WTC11 (cell line): ENCODE measurements around the gene SETX. TPM values are rescaled to one million over a fixed set of nuclear protein-coding genes. Genes with fewer than 3 reads are reported as not detected.

Experiments used
- ATAC-seq: fragments of 200-7000 bp; cut with Tn5 transposase; 2 replicates; pipeline ENCODE4 v1.10.0; 2021; ENCODE audit warnings: mild to moderate bottlenecking, moderate library complexity
- CTCF ChIA-PET: fragments of 300-600 bp; sonication (Branson Sonifier 250); formaldehyde crosslinking; loops from one replicate; lab custom pipeline; 2021; ENCODE audit warnings: antibody characterized with exemption; lab: Charles Lee
- POLR2A ChIA-PET: fragments of 350-600 bp; sonication (Branson Sonifier 250); formaldehyde crosslinking; loops from one replicate; lab custom pipeline; 2021; ENCODE audit warnings: antibody characterized with exemption; lab: Charles Lee
- DNase-seq: peaks from one replicate; pipeline ENCODE4 v3.0.0; 2021; ENCODE audit warnings: low spot score
- H3K27ac Mint-ChIP-seq: 2 replicates; pipeline ENCODE4 v1.8.0; 2021; ENCODE audit warnings: mixed read lengths
- H3K27me3 Mint-ChIP-seq: 2 replicates; pipeline ENCODE4 v1.8.0; 2021; ENCODE audit warnings: low read depth, mild to moderate bottlenecking, moderate library complexity, mixed read lengths
- H3K36me3 Mint-ChIP-seq: 2 replicates; pipeline ENCODE4 v1.8.0; 2021; ENCODE audit warnings: mixed read lengths
- H3K4me1 Mint-ChIP-seq: 2 replicates; pipeline ENCODE4 v1.8.0; 2022; ENCODE audit warnings: mixed read lengths
- H3K4me3 Mint-ChIP-seq: 2 replicates; pipeline ENCODE4 v1.8.0; 2021; ENCODE audit warnings: mild to moderate bottlenecking, moderate library complexity, mixed read lengths
- H3K9me3 Mint-ChIP-seq: 2 replicates; pipeline ENCODE4 v1.8.0; 2021; ENCODE audit warnings: mixed read lengths
- CBFB ChIP-seq: sonication (generic); formaldehyde crosslinking; IDR thresholded peaks from 2 replicates; pipeline ENCODE4 v1.8.1; 2022; ENCODE audit warnings: mild to moderate bottlenecking, low read depth, missing genetic modification reagents
- EMX1 ChIP-seq: fragments of 250-450 bp; sonication (Bioruptor Pico); IDR thresholded peaks from 2 replicates; pipeline ENCODE4 v1.8.0; 2021; ENCODE audit warnings: mild to moderate bottlenecking
- ETV6 ChIP-seq: sonication (generic); formaldehyde crosslinking; IDR thresholded peaks from 2 replicates; pipeline ENCODE4 v1.8.1; 2022; ENCODE audit warnings: mild to moderate bottlenecking, missing genetic modification reagents
- FOXJ3 ChIP-seq: sonication (generic); formaldehyde crosslinking; IDR thresholded peaks from 2 replicates; pipeline ENCODE4 v1.9.0; 2021; ENCODE audit warnings: missing genetic modification reagents, mild to moderate bottlenecking, borderline replicate concordance
- GABPB1 ChIP-seq: sonication (generic); formaldehyde crosslinking; IDR thresholded peaks from 2 replicates; pipeline ENCODE4 v1.8.1; 2023; ENCODE audit warnings: mild to moderate bottlenecking, missing genetic modification reagents
- JUN ChIP-seq: sonication (generic); formaldehyde crosslinking; IDR thresholded peaks from 2 replicates; pipeline ENCODE4 v1.8.0; 2023; ENCODE audit warnings: mild to moderate bottlenecking, missing genetic modification reagents
- NFATC4 ChIP-seq: fragments of 250-450 bp; sonication (Bioruptor Pico); IDR thresholded peaks from 2 replicates; pipeline ENCODE4 v1.9.0; 2021; ENCODE audit warnings: mild to moderate bottlenecking
- SMAD3 ChIP-seq: sonication (generic); formaldehyde crosslinking; IDR thresholded peaks from 2 replicates; pipeline ENCODE4 v1.8.0; 2022; ENCODE audit warnings: missing genetic modification reagents, mild to moderate bottlenecking, borderline replicate concordance
- SP1 ChIP-seq: sonication (generic); formaldehyde crosslinking; conservative IDR thresholded peaks from 2 replicates; pipeline ENCODE4 v1.8.1; 2022; ENCODE audit warnings: missing genetic modification reagents
- TCF7 ChIP-seq: sonication (generic); formaldehyde crosslinking; IDR thresholded peaks from 2 replicates; pipeline ENCODE4 v1.8.0; 2022; ENCODE audit warnings: mild to moderate bottlenecking, low read depth, missing genetic modification reagents, moderate library complexity
- TP53 ChIP-seq: sonication (generic); formaldehyde crosslinking; IDR thresholded peaks from 2 replicates; pipeline ENCODE4 v1.8.1; 2023; ENCODE audit warnings: mild to moderate bottlenecking, missing genetic modification reagents
- ZNF416 ChIP-seq: fragments of 250-450 bp; sonication (Bioruptor Pico); IDR thresholded peaks from 2 replicates; pipeline ENCODE4 v1.9.0; 2021; ENCODE audit warnings: mild to moderate bottlenecking, inconsistent platforms
- total RNA-seq: library from RNA; stranded (reverse); gene quantifications from 3 replicates; pipeline ENCODE4 v1.2.3, GENCODE V29; 2021
- TF ChIP-seq, protein P1 (sequence below): sonication (generic); formaldehyde crosslinking; IDR thresholded peaks from 2 replicates; pipeline ENCODE4 v1.8.0; 2023; ENCODE audit warnings: missing genetic modification reagents, mild to moderate bottlenecking, borderline replicate concordance
- TF ChIP-seq, protein P2 (sequence below): sonication (generic); formaldehyde crosslinking; IDR thresholded peaks from 2 replicates; pipeline ENCODE4 v1.8.1; 2023; ENCODE audit warnings: mild to moderate bottlenecking, missing genetic modification reagents
- TF ChIP-seq, protein P3 (sequence below): sonication (generic); formaldehyde crosslinking; IDR thresholded peaks from 2 replicates; pipeline ENCODE4 v1.8.0; 2023; ENCODE audit warnings: mild to moderate bottlenecking, missing genetic modification reagents
- TF ChIP-seq, protein P4 (sequence below): sonication (generic); formaldehyde crosslinking; IDR thresholded peaks from 2 replicates; pipeline ENCODE4 v1.8.0; 2023; ENCODE audit warnings: missing genetic modification reagents
- TF ChIP-seq, protein P5 (sequence below): fragments of 250-450 bp; sonication (Bioruptor Pico); IDR thresholded peaks from 2 replicates; pipeline ENCODE4 v1.9.0; 2021; ENCODE audit warnings: moderate library complexity, mild to moderate bottlenecking, inconsistent platforms, borderline replicate concordance
- TF ChIP-seq, protein P6 (sequence below): sonication (generic); formaldehyde crosslinking; IDR thresholded peaks from 2 replicates; pipeline ENCODE4 v1.8.0; 2022; ENCODE audit warnings: mild to moderate bottlenecking, missing genetic modification reagents

Gene SETX
- total RNA-seq, 1 experiment from 2014 or later = 30.1 TPM

DNA sequence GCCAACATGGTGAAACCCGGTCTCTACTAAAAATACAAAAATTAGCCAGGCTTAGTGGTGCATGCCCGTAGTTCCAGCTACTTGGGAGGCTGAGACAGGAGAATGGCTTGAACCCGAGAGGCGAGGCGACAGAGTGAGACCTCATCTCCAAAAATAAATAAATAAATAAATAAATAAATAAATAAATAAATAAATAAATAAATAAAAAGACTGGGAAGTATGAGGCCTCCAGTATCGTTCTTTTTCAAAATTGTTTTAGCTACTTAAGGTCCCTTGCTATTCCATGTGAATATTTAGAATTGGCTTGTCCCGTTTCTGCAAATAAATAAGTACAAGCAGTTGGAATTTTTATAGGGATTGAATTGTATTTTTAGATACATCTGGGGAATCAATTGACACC, 3.0 kb upstream of the SETX start:
- DNase-seq (no peak), ATAC-seq (no peak)
- CTCF ChIA-PET = interaction anchor here (0.6 kb wide), 1 partner anchor 452 kb away, joined by 3 read pairs; no protein-coding TSS in a partner anchor
- TF ChIP-seq GABPB1 (CRISPR knock-in tag) = no peak
- TF ChIP-seq SMAD3 (CRISPR knock-in tag) = no peak
- TF ChIP-seq, protein P1, sequence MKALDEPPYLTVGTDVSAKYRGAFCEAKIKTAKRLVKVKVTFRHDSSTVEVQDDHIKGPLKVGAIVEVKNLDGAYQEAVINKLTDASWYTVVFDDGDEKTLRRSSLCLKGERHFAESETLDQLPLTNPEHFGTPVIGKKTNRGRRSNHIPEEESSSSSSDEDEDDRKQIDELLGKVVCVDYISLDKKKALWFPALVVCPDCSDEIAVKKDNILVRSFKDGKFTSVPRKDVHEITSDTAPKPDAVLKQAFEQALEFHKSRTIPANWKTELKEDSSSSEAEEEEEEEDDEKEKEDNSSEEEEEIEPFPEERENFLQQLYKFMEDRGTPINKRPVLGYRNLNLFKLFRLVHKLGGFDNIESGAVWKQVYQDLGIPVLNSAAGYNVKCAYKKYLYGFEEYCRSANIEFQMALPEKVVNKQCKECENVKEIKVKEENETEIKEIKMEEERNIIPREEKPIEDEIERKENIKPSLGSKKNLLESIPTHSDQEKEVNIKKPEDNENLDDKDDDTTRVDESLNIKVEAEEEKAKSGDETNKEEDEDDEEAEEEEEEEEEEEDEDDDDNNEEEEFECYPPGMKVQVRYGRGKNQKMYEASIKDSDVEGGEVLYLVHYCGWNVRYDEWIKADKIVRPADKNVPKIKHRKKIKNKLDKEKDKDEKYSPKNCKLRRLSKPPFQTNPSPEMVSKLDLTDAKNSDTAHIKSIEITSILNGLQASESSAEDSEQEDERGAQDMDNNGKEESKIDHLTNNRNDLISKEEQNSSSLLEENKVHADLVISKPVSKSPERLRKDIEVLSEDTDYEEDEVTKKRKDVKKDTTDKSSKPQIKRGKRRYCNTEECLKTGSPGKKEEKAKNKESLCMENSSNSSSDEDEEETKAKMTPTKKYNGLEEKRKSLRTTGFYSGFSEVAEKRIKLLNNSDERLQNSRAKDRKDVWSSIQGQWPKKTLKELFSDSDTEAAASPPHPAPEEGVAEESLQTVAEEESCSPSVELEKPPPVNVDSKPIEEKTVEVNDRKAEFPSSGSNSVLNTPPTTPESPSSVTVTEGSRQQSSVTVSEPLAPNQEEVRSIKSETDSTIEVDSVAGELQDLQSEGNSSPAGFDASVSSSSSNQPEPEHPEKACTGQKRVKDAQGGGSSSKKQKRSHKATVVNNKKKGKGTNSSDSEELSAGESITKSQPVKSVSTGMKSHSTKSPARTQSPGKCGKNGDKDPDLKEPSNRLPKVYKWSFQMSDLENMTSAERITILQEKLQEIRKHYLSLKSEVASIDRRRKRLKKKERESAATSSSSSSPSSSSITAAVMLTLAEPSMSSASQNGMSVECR (CRISPR knock-in tag) = no peak
- TF ChIP-seq, protein P2, sequence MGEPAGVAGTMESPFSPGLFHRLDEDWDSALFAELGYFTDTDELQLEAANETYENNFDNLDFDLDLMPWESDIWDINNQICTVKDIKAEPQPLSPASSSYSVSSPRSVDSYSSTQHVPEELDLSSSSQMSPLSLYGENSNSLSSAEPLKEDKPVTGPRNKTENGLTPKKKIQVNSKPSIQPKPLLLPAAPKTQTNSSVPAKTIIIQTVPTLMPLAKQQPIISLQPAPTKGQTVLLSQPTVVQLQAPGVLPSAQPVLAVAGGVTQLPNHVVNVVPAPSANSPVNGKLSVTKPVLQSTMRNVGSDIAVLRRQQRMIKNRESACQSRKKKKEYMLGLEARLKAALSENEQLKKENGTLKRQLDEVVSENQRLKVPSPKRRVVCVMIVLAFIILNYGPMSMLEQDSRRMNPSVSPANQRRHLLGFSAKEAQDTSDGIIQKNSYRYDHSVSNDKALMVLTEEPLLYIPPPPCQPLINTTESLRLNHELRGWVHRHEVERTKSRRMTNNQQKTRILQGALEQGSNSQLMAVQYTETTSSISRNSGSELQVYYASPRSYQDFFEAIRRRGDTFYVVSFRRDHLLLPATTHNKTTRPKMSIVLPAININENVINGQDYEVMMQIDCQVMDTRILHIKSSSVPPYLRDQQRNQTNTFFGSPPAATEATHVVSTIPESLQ (CRISPR knock-in tag) = no peak
- H3K27ac Mint-ChIP-seq = no peak overlapping the region
- peaks cover 19% of the 10 kb centered on the region for H3K4me1 Mint-ChIP-seq
- no peaks in the 10 kb centered on the region for H3K27me3 Mint-ChIP-seq
- H3K36me3 Mint-ChIP-seq = peaks cover 10% of the 10 kb centered on the region
- peaks cover 4% of the 10 kb centered on the region; the same call in 1 of the 2 replicates for H3K9me3 Mint-ChIP-seq
- H3K4me3 Mint-ChIP-seq = no peak overlapping the region
- POLR2A ChIA-PET = no interaction called here

DNA sequence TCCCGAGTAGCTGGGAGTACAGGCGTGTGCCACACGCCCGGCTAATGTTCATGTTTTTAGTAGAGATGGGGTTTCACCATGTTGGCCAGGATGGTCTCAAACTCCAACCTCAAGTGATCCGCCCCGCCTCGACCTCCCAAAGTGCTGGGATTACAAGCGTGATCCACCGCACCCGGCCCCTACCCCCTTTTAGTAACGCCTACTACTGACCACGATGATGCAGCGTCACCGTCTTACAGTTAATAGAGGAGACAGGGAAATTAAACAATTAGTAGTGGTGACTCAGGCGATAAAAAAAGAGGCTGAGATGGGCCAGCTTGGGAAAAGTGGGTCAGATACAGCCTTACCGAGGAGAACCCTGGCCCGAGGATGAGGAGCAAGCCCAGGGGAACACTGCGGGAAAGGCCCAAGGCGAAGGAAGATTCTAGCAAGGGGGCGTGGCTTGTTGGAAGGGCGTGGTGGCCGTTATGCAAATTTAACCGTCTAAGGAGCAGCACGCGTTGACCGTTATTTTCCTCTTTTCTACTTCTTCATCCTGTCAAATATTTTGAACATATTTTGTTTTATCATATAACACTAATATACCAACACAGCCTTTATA, 1.6 kb upstream of the SETX start:
- Mint-ChIP-seq H3K9me3 (peaks cover 4% of the 10 kb centered on the region; the same call in 1 of the 2 replicates), H3K4me1 (peaks cover 21% of the 10 kb centered on the region)
- TF ChIP-seq, protein P3, sequence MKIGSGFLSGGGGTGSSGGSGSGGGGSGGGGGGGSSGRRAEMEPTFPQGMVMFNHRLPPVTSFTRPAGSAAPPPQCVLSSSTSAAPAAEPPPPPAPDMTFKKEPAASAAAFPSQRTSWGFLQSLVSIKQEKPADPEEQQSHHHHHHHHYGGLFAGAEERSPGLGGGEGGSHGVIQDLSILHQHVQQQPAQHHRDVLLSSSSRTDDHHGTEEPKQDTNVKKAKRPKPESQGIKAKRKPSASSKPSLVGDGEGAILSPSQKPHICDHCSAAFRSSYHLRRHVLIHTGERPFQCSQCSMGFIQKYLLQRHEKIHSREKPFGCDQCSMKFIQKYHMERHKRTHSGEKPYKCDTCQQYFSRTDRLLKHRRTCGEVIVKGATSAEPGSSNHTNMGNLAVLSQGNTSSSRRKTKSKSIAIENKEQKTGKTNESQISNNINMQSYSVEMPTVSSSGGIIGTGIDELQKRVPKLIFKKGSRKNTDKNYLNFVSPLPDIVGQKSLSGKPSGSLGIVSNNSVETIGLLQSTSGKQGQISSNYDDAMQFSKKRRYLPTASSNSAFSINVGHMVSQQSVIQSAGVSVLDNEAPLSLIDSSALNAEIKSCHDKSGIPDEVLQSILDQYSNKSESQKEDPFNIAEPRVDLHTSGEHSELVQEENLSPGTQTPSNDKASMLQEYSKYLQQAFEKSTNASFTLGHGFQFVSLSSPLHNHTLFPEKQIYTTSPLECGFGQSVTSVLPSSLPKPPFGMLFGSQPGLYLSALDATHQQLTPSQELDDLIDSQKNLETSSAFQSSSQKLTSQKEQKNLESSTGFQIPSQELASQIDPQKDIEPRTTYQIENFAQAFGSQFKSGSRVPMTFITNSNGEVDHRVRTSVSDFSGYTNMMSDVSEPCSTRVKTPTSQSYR (CRISPR knock-in tag) = no peak
- TF ChIP-seq, protein P4, sequence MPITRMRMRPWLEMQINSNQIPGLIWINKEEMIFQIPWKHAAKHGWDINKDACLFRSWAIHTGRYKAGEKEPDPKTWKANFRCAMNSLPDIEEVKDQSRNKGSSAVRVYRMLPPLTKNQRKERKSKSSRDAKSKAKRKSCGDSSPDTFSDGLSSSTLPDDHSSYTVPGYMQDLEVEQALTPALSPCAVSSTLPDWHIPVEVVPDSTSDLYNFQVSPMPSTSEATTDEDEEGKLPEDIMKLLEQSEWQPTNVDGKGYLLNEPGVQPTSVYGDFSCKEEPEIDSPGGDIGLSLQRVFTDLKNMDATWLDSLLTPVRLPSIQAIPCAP = no peak
- TF ChIP-seq ETV6 (CRISPR knock-in tag) = no peak
- no peak for TF ChIP-seq TP53 (CRISPR knock-in tag)
- TF ChIP-seq ZNF416 (CRISPR knock-in tag) = no peak
- no peak for TF ChIP-seq FOXJ3
- TF ChIP-seq, protein P5, sequence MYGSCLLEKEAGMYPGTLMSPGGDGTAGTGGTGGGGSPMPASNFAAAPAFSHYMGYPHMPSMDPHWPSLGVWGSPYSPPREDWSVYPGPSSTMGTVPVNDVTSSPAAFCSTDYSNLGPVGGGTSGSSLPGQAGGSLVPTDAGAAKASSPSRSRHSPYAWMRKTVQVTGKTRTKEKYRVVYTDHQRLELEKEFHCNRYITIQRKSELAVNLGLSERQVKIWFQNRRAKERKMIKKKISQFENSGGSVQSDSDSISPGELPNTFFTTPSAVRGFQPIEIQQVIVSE = no peak
- TF ChIP-seq SP1 = no peak
- TF ChIP-seq TCF7 (CRISPR knock-in tag) = no peak
- no peak for TF ChIP-seq CBFB (CRISPR knock-in tag)
- TF ChIP-seq JUN = no peak
- TF ChIP-seq NFATC4 (CRISPR knock-in tag) = no peak
- TF ChIP-seq, protein P6, sequence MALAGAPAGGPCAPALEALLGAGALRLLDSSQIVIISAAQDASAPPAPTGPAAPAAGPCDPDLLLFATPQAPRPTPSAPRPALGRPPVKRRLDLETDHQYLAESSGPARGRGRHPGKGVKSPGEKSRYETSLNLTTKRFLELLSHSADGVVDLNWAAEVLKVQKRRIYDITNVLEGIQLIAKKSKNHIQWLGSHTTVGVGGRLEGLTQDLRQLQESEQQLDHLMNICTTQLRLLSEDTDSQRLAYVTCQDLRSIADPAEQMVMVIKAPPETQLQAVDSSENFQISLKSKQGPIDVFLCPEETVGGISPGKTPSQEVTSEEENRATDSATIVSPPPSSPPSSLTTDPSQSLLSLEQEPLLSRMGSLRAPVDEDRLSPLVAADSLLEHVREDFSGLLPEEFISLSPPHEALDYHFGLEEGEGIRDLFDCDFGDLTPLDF = no peak
- TF ChIP-seq EMX1 (CRISPR knock-in tag) = no peak
- TF ChIP-seq, all 79 proteins: peak for 0
- ChIA-PET POLR2A (interaction anchor here (1.1 kb wide), 1 partner anchor 54 kb away, joined by 3 read pairs; the partner anchor contains the start of gene CFAP77), CTCF (no interaction called here)
- DNase-seq = peak; percentile 32
- Mint-ChIP-seq H3K27ac (peak overlapping the region; percentile 63; the same call in 1 of the 2 replicates), H3K27me3 (no peaks in the 10 kb centered on the region), H3K36me3 (peaks cover 22% of the 10 kb centered on the region), H3K4me3 (peak overlapping the region; percentile 27)
- ATAC-seq = no peak
